GM19351 (cell line): ENCODE measurements around the gene DUSP16.

Experiments
- ATAC-seq: cut with Tn5 transposase; IDR thresholded peaks from one replicate; pipeline ENCODE4 v1.9.1; 2021; ENCODE audit warnings: mild to moderate bottlenecking, moderate library complexity; ENCODE audit not compliant: unreplicated experiment

DUSP16 gene

DNA sequence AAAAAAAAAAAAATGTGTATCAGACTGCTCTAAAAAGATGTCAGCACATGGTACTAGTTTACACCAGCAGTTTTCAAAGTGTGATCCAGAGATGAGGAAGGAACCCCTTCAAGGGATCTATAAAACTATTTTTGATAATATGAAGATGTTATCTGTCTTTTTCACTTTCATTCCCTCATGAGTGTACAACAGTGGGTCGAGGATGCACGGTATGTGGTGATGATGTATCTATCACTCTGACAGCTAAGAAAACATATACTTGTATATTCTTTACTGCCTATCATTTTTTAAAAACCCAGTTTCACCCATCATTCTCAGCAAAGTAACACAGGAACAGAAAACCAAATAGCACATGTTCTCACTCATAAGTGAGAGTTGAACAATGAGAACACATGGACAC is 12.4 kb downstream of the DUSP16 start:
- no peak for ATAC-seq

DNA sequence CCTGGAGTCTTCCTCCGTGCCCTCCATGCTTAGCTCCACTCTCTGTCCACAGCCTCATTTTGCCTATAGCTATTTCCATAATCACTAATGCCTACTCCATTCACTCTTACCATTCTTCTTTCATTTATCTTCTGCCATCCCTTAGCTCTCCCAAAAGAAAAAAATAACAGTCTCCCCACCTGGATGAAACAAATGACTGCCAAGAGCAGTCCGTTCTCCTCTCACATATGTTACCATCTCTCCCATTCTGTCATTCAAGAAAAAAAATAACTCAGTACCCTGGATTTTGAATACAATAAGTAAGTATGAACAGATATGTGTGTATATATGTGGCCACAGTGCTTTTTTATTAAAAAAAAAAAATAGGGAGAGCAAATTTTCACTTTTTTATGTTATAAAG is 13.2 kb downstream of the DUSP16 start:
- ATAC-seq, result no peak

- no peak for ATAC-seq
Measured at GRCh38 chr12:12548713-12549112, 13.9 kb downstream of the DUSP16 start.

GRCh38 chr12:12546314-12546772 is 16.3 kb downstream of the DUSP16 start:
- no peak for ATAC-seq

DNA sequence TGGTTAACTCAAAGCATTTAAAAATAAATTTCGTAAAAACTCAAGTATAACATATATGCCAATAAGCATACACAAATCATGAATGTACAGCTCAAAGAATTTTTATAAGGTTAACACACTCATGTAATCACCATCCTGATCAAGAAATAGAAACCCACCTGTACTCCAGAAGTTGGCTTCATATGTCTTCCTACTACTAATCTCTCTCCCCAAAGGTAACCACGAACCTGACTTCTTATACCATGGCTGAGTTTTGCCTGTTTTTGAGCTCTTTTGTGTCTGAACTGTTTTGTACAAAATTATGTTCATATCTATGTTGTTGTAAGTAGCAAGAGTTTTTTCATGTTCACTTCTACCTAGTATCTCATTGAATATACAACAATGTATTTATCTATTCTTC is 18.7 kb downstream of the DUSP16 start:
- ATAC-seq, result no peak

DNA sequence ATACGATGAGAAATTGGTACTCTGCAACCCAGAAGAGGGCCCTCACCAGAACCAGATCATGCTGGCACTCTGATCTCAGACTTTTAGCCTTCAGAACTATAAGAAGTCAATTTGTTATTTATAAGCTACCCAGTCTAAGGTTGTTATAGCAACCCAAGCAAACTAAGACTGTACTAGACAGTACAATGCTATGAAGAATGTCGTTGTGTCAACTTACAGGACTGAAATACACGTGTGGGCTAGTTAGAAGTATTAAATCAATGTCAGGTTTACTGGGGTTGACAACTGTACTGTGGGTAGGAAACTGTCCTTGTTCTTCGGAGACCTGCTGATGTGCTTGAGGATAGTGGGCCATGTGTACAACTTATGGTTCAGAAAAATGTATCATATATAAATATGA is 19.7 kb downstream of the DUSP16 start:
- no peak for ATAC-seq

GRCh38 chr12:12542286-12542685 is 20.4 kb downstream of the DUSP16 start:
- no peak for ATAC-seq

DNA sequence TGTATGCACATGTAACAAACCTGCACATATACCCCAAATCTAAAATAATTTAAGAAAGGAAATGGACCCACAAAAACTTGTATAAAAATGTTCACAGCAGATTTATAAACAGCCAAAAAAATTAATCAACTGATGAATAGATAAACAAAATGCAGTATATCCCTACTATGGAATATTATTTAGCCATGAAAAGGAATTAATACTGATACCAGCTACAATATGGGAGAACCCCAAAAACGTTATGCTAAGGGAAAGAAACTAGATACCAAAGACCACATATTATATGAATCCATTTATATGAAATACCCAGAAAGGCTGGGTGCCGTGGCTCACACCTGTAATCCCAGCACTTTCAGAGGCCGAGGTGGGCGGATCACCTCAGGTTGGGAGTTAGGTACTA is 20.9 kb downstream of the DUSP16 start:
- ATAC-seq, result no peak

DNA sequence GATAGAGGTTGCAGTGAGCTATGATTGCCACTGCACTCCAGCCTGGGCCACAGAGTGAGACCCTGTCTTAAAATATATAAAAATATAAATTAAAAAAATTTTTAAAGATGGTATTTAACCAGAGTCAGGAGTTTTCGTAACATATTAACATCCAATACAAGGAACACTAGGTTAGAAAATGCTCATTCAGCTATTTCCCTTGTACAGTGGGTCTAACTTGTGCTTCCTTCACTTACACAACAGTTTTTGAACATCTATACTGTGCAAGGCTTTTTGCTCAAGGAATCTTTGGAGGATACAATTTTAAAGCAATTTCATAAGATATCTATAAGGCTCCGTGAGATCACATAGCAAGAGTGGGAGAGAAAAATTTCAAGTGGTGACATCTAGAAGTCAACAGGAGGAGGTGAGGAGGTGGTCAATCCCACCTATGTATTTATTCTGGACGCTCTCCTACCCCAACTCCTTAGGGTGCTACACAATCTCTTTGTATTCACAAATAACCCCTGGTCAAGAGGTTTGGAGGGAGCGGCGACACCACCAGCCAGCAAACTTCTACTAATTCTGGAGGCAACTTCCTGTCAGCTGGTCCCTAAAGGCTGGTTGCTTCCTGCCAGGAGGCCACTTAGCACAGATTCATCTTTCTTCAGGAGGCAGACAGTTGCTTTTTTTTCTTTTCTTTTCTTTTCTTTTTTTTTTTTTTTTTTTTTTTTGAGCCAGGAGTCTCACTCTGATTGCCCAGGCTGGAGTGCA is 22.2 kb downstream of the DUSP16 start:
- no peak for ATAC-seq

- no peak for ATAC-seq
Measured at GRCh38 chr12:12539028-12539810, 23.4 kb downstream of the DUSP16 start.

DNA sequence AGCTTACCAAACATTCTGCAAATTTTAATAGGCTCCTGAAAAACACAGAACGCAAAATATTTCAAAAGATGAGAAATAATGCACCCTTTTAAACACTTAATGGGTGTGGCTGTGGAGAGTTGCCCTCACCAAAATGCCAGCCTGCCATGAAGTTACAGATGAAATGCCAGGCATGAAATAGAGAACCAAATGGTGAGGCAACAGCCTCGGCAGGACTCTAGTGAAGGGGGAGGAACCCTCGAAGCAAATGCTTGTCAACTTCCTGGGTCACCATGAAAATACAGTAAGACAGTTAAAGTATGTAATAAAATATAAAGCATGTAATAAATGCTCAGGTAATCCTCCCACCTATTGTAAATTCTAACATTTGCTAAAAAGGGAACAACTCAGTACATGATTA is 24.1 kb downstream of the DUSP16 start:
- ATAC-seq, result no peak

GRCh38 chr12:12537421-12537820 is 25.2 kb downstream of the DUSP16 start:
- ATAC-seq, result no peak

DNA sequence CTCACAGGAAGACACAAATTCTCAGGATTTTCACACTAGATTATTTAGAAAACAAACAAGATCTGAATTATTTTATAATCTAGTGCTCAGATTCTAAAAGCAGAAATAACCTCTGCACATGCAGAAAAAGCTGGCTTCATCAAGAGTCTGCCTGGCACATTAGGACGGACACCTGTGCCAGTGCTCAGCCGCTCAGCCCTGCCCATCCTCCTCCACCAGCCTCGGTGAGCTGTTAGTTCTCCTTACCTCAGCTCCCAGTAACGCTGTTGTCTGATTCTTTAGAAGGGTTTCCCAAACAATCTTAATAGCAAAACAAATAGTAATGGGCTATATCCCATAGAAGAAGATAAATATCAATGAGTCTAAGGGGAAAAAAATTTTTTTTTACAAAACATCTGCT is 27.7 kb downstream of the DUSP16 start:
- ATAC-seq, result no peak

GRCh38 chr12:12534166-12534866 is 28.3 kb downstream of the DUSP16 start:
- no peak for ATAC-seq

DNA sequence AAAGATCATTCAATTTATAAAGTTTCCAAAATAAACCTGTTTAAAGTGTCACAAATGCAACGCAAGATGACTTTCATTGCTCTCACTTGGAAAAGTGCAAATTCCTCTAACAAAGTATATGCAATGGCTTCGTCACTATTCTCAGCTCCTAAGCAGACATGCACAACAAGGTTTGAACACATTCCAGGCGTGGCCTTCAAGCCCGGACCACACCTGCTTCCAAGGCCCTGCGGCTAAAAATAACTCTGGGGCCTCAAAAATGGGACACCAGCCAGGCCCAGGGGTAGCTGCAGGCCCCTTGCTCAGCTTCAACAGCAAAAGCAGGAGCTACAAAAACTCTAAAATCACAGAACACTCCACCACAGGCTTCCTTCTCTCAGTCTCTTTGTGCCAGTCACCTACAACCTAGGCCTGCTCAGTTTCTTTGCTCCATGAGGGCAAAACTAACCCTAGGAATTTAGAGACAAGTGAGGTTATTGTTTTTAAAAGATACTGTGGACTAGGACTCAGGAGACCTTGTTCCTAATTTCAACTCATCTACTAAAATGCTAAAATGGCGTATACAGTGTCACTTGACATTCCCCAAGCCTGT is 29.3 kb downstream of the DUSP16 start:
- ATAC-seq, result no peak

- no peak for ATAC-seq
Measured at GRCh38 chr12:12531194-12531593, 31.5 kb downstream of the DUSP16 start.

DNA sequence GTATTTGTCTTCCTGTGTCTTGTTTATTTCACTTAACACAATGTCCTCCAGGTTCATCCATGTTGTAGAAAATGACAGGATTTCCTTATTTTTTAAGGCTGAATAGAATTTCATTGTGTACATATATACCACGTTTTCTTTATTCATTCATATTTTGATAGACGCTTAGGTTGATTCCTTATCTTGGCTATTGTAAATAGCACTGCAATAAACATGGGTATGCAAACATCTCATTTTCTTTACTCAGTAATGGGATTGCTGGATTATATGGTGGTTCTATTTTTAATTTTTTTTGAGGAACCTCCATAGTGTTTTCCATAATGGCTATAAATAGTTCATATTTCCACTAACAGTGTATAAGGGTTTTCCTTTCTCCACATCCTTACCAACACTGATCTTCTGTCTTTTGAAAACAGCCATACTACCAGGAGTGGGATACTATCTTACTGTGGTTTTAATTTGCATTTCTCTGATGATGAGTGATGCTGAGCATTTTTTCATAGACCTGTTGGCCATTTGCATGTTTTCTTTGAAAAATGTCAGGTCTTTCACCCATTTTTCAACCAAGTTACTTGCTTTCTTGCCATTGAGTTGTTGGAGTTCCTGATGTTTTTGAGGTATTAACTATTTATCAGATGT is 32.8 kb downstream of the DUSP16 start:
- ATAC-seq, result no peak

DNA sequence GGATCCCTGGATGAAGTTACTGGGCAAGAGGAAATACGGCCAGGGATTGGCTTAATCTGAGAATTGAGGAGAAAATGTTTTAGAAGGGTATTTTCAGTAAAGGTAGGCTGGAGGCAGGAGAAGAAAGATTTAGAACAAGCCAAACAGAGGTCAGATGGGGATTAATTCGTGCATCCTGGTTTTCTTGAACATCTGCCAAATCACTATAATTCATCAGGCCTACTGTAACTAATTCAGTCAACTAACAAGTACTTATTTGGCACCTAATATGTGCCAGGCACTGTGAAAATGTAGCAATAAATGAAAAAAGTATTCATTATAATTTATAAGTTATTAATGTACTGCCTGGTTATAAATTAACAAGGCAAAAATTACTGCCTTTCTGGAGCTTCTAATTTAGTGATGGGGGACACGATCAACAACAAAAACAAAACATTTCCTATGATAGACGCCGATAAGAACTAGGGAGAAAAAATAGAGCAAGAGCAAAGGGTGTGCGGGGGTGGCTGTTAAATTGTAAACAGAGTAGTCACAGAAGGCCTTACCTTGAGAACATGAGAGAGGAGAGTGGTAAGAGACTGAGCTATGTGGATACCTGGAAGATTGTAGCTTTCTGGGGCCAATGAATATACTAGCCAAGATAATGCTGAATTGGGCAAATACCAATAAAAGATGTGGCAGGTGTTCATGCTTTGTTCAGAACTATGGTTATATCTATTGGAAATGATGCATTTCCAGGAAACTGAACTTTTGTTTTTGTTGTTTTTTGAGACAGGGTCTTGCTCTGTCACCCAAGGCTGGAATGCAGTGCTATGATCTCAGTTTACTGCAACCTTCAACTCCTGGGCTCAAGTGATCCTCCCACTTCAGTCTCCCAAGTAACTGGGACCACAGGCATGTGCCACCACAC is 34.0 kb downstream of the DUSP16 start:
- no peak for ATAC-seq

- no peak for ATAC-seq
Measured at GRCh38 chr12:12527820-12528296, 34.8 kb downstream of the DUSP16 start.

DNA sequence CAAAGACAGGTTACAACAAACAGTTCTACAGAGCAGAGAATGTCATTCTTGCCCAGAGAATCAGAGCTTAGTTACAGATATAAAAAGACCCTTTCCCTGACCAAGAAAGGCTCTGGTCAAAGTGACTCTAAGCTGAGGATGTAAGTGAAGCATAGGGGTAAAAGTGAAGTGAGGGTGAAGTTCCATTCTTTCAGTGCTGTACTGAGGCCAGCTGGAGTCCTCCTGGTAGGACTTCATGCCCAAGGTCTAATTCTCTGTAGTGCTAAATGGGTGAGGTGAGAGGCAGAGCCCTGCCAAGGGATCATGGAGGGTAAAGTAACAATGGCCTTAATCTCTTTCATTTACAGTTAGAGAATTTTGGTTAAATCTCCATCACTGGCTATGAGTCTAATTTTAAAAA is 38.5 kb downstream of the DUSP16 start:
- ATAC-seq, result no peak
